Body of pancreas (tissue), 4 donors: ENCODE data around the gene DMD. TPM values are rescaled to one million over a fixed set of nuclear protein-coding genes. Genes with fewer than 3 reads are reported as not detected.

Experiments
- ATAC-seq: fragments of 150-250 bp; one replicate; pipeline ENCODE4 v1.9.1; 2016
- DNase-seq, 4 donors: peaks; one replicate each; pipeline ENCODE4 v3.0.0-alpha.2; 2019
- H3K27ac ChIP-seq, 4 donors: fragments of 200-600 bp; sonication (generic); 1 replicate in 3 of 4; 2 replicates in 1 of 4; pipeline versions ENCODE4 v1.5.1 to v1.6.1; 2016 to 2019; ENCODE audit warnings: mild to moderate bottlenecking in 1 of 4, mixed read lengths in 1 of 4, moderate library complexity in 1 of 4
- H3K27me3 ChIP-seq, 2 donors: fragments of 200-600 bp; sonication (generic); one replicate each; pipeline ENCODE4 v1.6.0; 2016; ENCODE audit warnings: mild to moderate bottlenecking in 1 of 2
- H3K36me3 ChIP-seq, 2 donors: fragments of 200-600 bp; sonication (generic); replicated peaks in 1 of 2; 2 replicates each; pipeline ENCODE4 v1.5.1; 2016; ENCODE audit warnings: low read depth in 2 of 2; ENCODE audit not compliant: insufficient read depth in 1 of 2
- H3K4me1 ChIP-seq: fragments of 200-600 bp; sonication (generic); one replicate; pipeline ENCODE4 v1.6.0; 2016
- H3K4me3 ChIP-seq, 2 donors: fragments of 200-600 bp; sonication (generic); 1 replicate in 1 of 2; 2 replicates in 1 of 2; pipeline ENCODE4 v1.5.1; 2016 to 2019
- H3K9me3 ChIP-seq, 3 donors: fragments of 200-600 bp; sonication (generic); 1 replicate in 2 of 3; 2 replicates in 1 of 3; pipeline ENCODE4 v1.5.1; 2016
- POLR2A ChIP-seq, 3 donors: fragments of 450-650 bp; IDR thresholded peaks; one replicate each; pipeline ENCODE4 v1.6.1; 2016; ENCODE audit warnings: antibody characterized with exemption in 3 of 3, mild to moderate bottlenecking in 2 of 3
- WGBS, 2 donors: methylation state at CpG; one replicate each; pipeline ENCODE4 v1.1.5; 2017; 5-methylcytosine and 5-hydroxymethylcytosine counted together
- intact Hi-C: fragments of 100-400 bp; cut with DNase I; formaldehyde crosslinking; loops from one replicate; pipeline ENCODE4 v1.15.1; 2023
- total RNA-seq, 2 donors: library from RNA; depleted of rRNA; stranded (reverse); fragments of >200 nt; gene quantifications; one replicate each; pipeline ENCODE4 v1.1.0, GENCODE V29; 2016
- TF ChIP-seq, protein P1 (sequence below), 7 experiments: fragments of 450-650 bp in 4 of 7; fragments of 200-600 bp in 3 of 7; sonication (generic) in 3 of 7; IDR thresholded peaks; one replicate each; pipeline ENCODE4 v1.5.1; 2016 to 2019; ENCODE audit warnings: antibody characterized with exemption in 7 of 7

DMD gene
- total RNA-seq, 2 donors from 2014 or later, result 28.5 to 38.6 TPM

DNA sequence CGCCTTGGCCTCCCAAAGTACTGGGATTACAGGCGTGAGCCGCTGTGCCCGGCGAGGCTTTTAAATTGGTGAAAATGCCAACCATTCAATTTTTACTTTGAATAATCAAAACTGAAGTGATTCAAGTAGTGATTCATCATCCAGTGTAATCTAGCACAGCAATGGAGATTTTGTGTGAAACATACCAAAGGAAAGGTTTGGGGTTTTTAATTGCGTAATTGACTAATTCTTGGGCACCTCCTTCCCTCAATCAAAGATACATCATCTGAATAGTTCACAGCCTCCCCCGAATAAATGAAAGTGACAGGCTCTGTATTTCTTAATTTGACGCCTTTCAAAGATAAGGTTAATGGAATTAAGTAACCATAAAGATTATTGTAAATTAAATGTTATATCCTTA, 69.0 kb downstream of the DMD start:
- Histone ChIP-seq H3K36me3 (no peaks in the 10 kb centered on the region), H3K4me1 (no peaks in the 10 kb centered on the region), H3K4me3 (no peak overlapping the region), H3K27me3 (no peaks in the 10 kb centered on the region), H3K27ac (no peak overlapping the region), H3K9me3 (no peaks in the 10 kb centered on the region)
- DNase-seq (no peak), ATAC-seq (no peak)
- WGBS, 2 donors, result 82 to 99% methylated on average over 7 to 8 of the region's 8 CpGs
- no peak for TF ChIP-seq POLR2A (IDR thresholded peaks at IDR 0.05)
- TF ChIP-seq, protein P1, sequence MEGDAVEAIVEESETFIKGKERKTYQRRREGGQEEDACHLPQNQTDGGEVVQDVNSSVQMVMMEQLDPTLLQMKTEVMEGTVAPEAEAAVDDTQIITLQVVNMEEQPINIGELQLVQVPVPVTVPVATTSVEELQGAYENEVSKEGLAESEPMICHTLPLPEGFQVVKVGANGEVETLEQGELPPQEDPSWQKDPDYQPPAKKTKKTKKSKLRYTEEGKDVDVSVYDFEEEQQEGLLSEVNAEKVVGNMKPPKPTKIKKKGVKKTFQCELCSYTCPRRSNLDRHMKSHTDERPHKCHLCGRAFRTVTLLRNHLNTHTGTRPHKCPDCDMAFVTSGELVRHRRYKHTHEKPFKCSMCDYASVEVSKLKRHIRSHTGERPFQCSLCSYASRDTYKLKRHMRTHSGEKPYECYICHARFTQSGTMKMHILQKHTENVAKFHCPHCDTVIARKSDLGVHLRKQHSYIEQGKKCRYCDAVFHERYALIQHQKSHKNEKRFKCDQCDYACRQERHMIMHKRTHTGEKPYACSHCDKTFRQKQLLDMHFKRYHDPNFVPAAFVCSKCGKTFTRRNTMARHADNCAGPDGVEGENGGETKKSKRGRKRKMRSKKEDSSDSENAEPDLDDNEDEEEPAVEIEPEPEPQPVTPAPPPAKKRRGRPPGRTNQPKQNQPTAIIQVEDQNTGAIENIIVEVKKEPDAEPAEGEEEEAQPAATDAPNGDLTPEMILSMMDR (IDR thresholded peaks at IDR 0.05), result no peak
- intact Hi-C loops, result no loop called here

DNA sequence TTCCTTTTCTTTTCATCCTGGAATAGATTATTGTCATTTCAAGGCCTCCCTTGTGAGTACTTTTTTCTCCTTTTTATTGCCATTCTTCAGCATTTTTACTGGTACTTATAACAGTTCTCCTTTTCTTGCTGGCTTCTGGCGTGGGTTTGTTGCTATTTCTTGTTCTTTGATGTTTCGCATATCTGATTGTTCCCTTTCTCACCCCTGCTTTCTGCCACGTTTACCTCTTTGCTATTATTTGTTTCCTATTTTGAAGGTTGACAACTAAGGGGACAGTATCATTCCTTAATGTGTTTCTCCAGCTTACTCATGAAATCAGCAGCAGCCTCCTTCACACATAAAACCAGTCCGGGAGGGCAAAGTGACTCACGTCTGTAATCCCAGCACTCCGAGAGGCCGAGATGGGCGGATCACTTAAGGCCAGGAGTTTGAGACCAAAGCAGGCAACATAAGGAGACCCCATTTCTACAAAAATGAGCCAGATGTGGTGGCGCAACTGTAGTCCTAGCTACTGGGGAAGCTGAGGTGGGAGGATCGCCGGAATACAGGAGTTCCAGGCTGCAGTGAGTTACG, 72.6 kb downstream of the DMD start:
- no peaks in the 10 kb centered on the region for H3K9me3 ChIP-seq
- no peaks in the 10 kb centered on the region for H3K36me3 ChIP-seq
- H3K27me3 ChIP-seq, result no peaks in the 10 kb centered on the region
- DNase-seq (no peak), ATAC-seq (no peak)
- WGBS, 2 donors, result 71 to 90% methylated on average over 9 to 12 of the region's 12 CpGs
- no peaks in the 10 kb centered on the region for H3K4me1 ChIP-seq
- no peak overlapping the region for H3K4me3 ChIP-seq
- intact Hi-C loops, result no loop called here
- TF ChIP-seq, protein P1 (IDR thresholded peaks at IDR 0.05), result no peak
- H3K27ac ChIP-seq, result no peak overlapping the region

DNA sequence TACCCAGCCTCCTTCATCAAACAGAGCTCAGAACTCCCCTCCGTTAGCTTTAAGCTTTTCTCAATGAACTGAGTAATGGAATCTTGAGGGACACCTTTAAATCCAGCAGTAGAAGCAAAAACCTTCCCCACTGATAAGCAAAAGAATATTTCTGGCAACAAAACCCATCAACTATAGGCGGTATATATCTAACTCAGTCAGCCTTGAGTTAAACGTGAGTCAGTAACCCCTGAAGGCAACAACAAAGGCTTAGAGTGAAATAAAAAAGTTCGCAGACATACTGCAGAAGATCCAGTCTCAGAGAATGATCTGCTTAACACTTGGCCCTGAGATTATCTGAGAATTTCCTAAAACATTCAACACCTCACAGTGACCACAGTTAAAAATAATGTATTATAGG, 77.2 kb downstream of the DMD start:
- WGBS, 2 donors, result 41 to 55% methylated on average over 4 of the region's 4 CpGs
- Histone ChIP-seq H3K4me1 (no peaks in the 10 kb centered on the region), H3K4me3 (no peak overlapping the region), H3K9me3 (no peaks in the 10 kb centered on the region), H3K27me3 (no peaks in the 10 kb centered on the region), H3K27ac (no peak overlapping the region), H3K36me3 (no peaks in the 10 kb centered on the region)
- intact Hi-C loops, result no loop called here
- TF ChIP-seq, protein P1 (IDR thresholded peaks at IDR 0.05), result no peak
- ATAC-seq, result no peak
- DNase-seq, result no peak

DNA sequence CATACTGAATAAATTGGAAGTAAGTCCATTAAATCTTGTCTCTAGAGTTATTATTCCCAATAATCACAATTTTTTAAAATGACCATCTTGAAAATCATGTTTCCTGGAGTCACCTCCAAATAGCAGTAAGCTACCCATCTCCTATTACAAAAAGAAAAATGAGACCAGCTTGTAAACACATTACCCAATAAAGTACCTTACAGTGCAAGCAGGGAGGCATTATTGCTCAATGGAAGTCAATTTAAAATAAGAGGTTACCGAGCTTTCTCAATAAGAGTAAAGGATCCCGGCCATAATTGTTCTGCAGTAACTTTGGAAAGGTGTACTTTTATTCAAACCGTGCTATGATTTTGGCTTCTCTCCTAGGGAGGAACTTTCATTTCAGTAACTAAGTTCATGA, 78.0 kb downstream of the DMD start:
- Histone ChIP-seq H3K27ac (no peak overlapping the region), H3K4me1 (no peaks in the 10 kb centered on the region), H3K27me3 (no peaks in the 10 kb centered on the region), H3K9me3 (no peaks in the 10 kb centered on the region), H3K4me3 (no peak overlapping the region), H3K36me3 (no peaks in the 10 kb centered on the region)
- TF ChIP-seq, protein P1 (IDR thresholded peaks at IDR 0.05), result no peak
- TF ChIP-seq POLR2A (IDR thresholded peaks at IDR 0.05), result no peak
- WGBS, 2 donors, result 40 to 58% methylated on average over 3 of the region's 3 CpGs
- intact Hi-C loops, result no loop called here
- no peak for DNase-seq
- ATAC-seq, result no peak

DNA sequence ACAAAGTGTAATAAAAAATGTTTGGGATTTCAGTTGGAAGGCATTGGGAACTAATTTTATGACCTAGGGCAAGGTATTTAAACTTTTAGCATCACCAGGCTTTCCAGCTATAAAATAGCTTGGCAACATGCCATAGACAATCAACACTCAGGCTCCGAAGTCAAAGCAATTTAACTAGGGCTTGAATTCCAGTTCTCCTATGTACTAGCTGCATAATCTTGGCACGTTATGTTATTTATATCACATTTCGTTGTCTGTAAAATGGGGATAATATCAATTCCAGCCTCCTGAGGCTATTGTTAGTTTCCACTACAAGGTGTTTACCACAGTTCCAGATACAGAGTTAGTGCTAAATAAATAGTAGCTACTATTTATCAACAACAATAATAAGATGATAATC, 78.8 kb downstream of the DMD start:
- Histone ChIP-seq H3K36me3 (no peaks in the 10 kb centered on the region), H3K27ac (no peak overlapping the region), H3K27me3 (no peaks in the 10 kb centered on the region), H3K4me1 (no peaks in the 10 kb centered on the region), H3K4me3 (no peak overlapping the region), H3K9me3 (no peaks in the 10 kb centered on the region)
- TF ChIP-seq, protein P1 (IDR thresholded peaks at IDR 0.05), result no peak
- no peak for TF ChIP-seq POLR2A (IDR thresholded peaks at IDR 0.05)
- DNase-seq, result no peak
- ATAC-seq, result no peak
- WGBS, 2 donors, result 74 to 83% methylated on average over 3 of the region's 3 CpGs
- intact Hi-C loops, result no loop called here
